ENCODE results near the gene ADAM23. TPM values are rescaled to one million over a fixed set of nuclear protein-coding genes. Genes with fewer than 3 reads are reported as not detected.

Gene ADAM23
- total RNA-seq, 1 donor from 2014 or later = 0.10 TPM

DNA sequence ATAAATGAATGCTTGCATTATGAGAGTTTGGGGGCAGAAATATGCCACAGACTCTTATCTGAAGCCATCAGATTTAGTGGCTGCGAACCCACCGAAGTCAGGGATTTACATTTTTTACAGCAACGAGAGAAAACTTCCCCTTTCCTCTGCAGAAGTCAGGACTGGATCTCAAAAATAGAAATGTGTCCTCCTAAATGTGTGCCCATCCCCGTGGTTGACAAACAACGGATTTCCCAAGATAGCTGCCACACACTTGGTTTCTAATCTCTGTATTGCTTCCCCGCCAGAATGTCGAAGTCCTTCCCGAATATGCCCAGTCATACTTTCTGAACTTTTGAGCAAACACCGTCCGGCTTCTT is 879 bp upstream of the ADAM23 start:
- intact Hi-C loops (cut with micrococcal nuclease) = loop anchor here (5.0 kb wide), 3 partner anchors 165 to 355 kb away; partner anchors contain the start of gene INO80D

DNA sequence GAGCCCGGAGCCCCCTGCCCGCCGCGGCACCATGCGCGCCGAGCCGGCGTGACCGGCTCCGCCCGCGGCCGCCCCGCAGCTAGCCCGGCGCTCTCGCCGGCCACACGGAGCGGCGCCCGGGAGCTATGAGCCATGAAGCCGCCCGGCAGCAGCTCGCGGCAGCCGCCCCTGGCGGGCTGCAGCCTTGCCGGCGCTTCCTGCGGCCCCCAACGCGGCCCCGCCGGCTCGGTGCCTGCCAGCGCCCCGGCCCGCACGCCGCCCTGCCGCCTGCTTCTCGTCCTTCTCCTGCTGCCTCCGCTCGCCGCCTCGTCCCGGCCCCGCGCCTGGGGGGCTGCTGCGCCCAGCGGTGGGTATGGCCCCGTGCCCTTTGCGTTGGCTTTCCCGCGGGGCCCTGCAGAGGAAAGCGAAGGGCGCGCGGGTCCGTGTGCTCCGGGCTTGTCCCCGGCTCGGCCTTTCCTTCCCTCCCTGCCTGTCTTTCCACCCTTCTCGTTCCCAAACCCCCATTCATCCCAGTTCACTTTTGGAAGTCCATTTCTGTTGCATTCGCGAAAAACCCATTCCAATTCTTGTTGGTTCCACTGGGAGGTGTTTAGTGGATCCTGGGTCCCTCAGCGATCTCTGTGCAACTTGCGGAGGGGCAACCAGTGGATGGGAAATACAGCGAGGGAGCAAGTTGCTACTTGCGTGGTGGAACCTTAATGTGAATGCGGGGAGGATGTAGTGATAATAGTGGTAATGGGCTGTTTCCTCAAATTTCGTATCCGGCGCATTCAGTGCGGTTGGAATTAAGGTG is 599 bp downstream of the ADAM23 start:
- intact Hi-C loops (cut with micrococcal nuclease) = loop anchor here (5.0 kb wide), 3 partner anchors 167 to 357 kb away; partner anchors contain the start of gene INO80D

DNA sequence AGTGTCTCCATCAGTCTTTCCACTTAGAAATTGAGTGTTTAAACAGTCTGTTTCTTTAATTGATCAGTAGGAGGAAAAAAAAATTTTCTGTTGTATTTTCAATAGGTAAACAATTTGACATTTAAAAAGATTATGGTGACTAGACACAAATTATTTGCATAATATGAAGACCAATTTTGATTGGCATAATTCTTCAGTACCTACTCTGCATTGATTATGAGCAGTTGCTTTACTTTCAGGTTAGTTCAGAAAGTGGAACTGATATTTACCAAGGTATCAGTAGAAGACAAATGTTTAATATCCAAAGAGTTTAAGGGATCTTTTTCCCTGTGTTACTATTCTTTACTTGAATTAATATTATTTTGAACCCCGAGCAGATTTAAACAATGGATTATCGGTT is 2.6 kb downstream of the ADAM23 start:
- intact Hi-C loops (cut with micrococcal nuclease) = no loop called here

- intact Hi-C loops (cut with micrococcal nuclease) = no loop called here
Measured at GRCh38 chr2:206452242-206452641, 8.9 kb downstream of the ADAM23 start.

GRCh38 chr2:206452750-206453149 is 9.4 kb downstream of the ADAM23 start:
- intact Hi-C loops (cut with micrococcal nuclease) = no loop called here

GRCh38 chr2:206456078-206456754 is 12.9 kb downstream of the ADAM23 start:
- intact Hi-C loops (cut with micrococcal nuclease) = no loop called here

DNA sequence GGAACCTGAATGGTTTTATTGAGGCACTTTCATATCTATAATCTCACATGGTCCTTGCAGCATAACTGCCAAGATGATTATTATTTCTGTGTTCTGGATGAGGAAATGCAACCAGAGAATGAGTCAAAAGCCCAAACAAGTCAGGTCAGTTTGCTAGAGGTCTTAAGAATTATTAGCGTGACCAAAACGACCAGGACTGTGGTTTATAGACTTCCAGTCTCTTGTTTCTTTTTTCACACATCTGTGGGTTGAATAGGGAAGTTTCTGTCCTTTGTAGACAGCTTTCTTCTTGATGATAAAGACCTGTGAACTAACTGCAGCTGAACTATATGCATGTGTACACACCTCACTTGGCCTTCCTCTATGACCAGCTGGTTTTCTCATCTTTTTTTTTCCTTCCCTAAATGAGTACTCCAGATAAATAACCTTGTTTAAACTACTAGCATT is 13.9 kb downstream of the ADAM23 start:
- intact Hi-C loops (cut with micrococcal nuclease) = no loop called here

DNA sequence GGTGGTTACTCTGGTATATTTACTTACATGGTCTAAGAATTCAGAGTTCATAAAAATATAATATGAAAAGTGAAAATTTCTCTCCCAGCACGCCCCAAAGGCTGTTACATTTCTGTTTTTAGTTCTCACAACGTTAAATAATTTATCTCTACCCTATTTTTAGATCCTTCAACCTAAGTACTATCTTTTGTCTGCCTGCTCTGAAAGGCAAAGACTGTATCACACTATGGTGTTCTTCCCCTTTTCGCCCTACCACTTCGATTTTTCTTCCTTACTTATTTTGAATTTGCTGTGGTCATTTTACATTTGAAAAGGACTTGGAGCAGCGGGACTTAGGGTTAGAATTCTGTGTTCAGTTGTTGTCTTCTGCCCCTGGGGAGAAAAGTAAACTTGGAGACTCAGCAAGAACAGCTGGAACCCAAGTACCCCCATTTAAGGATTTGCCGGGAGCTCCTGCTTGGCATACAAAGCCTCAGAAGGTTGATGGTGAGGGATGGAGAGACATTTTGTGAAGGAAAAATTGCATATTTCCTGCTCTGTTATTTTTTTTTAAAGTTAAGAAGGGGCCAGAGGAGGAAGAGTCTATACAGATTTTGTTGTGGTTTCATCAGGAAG is 19.0 kb downstream of the ADAM23 start:
- intact Hi-C loops (cut with micrococcal nuclease) = no loop called here

GRCh38 chr2:206463685-206464084 is 20.4 kb downstream of the ADAM23 start:
- intact Hi-C loops (cut with micrococcal nuclease) = no loop called here

DNA sequence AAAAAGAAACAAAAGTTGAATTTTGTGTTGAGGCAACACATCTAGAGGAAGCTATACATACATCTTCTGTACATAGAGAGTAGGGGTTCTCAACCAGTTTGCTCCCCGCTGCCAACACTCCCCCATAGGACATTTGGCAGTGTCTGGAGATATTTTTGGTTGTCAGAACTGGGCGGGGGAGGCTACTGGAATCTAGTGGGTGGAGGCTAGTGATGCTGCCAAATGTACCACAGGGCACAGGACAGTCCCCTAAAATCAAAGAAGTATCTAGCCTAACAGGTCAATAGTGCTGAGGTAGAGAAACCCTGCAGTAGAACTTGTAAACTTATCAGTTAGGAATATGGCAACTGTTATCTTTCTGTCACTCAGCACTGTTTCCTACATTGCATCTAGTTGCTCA is 21.3 kb downstream of the ADAM23 start:
- intact Hi-C loops (cut with micrococcal nuclease) = no loop called here

GRCh38 chr2:206471524-206472062 is 28.3 kb downstream of the ADAM23 start:
- intact Hi-C loops (cut with micrococcal nuclease) = no loop called here

GRCh38 chr2:206472094-206472493 is 28.8 kb downstream of the ADAM23 start:
- intact Hi-C loops (cut with micrococcal nuclease) = no loop called here

DNA sequence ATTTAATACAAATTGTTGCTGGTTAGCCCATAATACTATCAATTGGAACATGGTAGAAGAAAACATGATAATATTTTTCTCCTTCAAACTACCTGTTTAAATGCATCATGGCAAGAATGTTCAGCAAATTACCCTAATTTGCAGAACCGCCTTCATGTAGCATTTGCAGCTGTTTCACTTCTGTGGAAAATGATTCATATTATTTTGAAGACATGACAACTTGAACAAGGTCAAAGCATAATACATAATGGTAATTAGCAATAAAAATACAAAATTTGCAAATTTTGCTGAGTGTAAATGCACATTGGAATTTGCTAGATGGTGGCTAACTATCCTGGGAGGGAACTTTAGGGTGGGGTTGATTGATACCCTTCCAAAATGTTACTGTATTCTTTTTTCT is 30.8 kb downstream of the ADAM23 start:
- intact Hi-C loops (cut with micrococcal nuclease) = no loop called here

DNA sequence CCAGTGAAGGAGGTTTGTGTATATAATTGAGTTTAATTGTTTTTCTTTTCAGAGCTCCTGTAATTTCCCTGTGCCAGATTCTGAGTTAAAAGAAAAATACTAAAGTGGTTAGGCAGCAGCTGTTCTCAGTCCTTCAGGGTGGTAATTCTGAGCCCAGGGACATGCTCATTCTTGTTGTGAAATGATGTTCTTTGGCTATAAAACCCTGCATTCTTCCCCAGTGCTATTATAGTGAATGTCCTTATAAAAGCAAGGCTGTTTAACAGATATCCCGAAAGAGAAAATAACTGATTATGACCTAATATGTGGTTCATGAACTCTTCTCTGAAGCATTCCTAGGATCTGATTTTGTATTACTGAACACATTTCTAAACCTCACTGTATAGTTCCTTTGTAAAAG is 34.0 kb downstream of the ADAM23 start:
- intact Hi-C loops (cut with micrococcal nuclease) = no loop called here

GRCh38 chr2:206478340-206478739 is 35.0 kb downstream of the ADAM23 start:
- intact Hi-C loops (cut with micrococcal nuclease) = no loop called here

DNA sequence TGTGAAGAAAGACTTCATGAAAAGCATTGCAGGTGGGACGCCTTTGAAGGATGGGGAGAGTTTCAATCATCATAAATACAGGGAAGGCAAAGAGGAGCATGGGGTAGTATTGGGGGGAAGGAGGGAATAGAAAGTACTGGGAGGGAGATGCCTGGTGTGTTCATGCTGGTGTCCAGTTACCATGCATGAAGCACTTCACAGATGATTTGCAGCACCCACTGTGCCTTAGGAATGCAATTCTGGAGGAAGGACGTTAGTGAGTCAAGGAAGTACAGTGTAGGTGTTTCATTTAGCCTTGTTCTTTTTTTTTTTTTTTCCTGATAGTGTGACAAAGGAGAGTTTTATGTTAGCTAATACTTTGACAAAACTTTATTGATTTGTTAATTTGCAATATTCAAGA is 36.8 kb downstream of the ADAM23 start:
- intact Hi-C loops (cut with micrococcal nuclease) = no loop called here

- intact Hi-C loops (cut with micrococcal nuclease) = no loop called here
Measured at GRCh38 chr2:206480620-206481019, 37.3 kb downstream of the ADAM23 start.

- intact Hi-C loops (cut with micrococcal nuclease) = no loop called here
Measured at GRCh38 chr2:206481056-206481455, 37.7 kb downstream of the ADAM23 start.

GRCh38 chr2:206482123-206482522 is 38.8 kb downstream of the ADAM23 start:
- intact Hi-C loops (cut with micrococcal nuclease) = no loop called here

- intact Hi-C loops (cut with micrococcal nuclease) = no loop called here
Measured at GRCh38 chr2:206482633-206483032, 39.3 kb downstream of the ADAM23 start.

GRCh38 chr2:206488053-206488452 is 44.7 kb downstream of the ADAM23 start:
- intact Hi-C loops (cut with micrococcal nuclease) = no loop called here

DNA sequence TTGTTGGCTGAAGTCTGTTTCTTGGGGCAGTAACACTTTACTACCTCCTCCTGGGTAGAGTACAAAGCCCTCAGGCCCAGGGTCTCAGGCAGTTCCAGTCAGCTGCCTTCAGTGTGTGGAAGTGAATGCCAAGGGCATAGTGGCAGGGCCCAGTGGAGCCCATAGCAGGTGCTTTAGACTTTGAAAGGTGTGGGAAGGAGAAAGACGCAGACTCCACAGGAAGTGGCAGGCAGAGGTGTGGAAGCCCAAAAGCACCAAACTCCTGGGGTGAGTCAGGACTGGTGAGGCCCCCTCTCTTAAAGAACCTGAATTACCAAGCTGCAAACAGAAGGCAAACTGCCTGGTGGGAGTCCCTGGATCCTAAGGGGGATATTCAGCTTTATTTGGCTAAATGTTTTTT is 45.3 kb downstream of the ADAM23 start:
- intact Hi-C loops (cut with micrococcal nuclease) = no loop called here

Data from T-helper 1 cell treated with Interleukin-12 subunit alpha and Interleukin-12 subunit beta and Interleukin-4 antibody, amounts not matched to agents 30 ng/mL and 1 ng/mL, for 36 hours (primary cell).